NCI-H446 treated with DMSO at 0.1 percent for 48 hours (cell line): ENCODE results near the gene TRIM73.
"Not testable (repeated sequence)": the region's sequence is repeated elsewhere in the genome, so short reads cannot be mapped to it uniquely, and the experiment has no call there.

Experiments used
- DNase-seq: peaks from one replicate; lab custom pipeline; 2025; lab: John Stamatoyannopoulos, UW

The TRIM73 gene

GRCh38 chr7:75395329-75395728 lies at the start of gene TRIM73:
TRIM73 (plus strand) TSS chr7:75395629; CDS start chr7:75398934, 3,305 bp downstream.
- DNase-seq = not testable (repeated sequence)

- DNase-seq = not testable (repeated sequence)
Measured at GRCh38 chr7:75358671-75359541, 36.5 kb upstream of the TRIM73 start.

- not testable (repeated sequence) for DNase-seq
Measured at GRCh38 chr7:75359542-75359848, 35.9 kb upstream of the TRIM73 start.

GRCh38 chr7:75364079-75364478 lies 31.4 kb upstream of the TRIM73 start:
- not testable (repeated sequence) for DNase-seq

GRCh38 chr7:75366643-75367042 lies 28.8 kb upstream of the TRIM73 start:
- not testable (repeated sequence) for DNase-seq

- DNase-seq = not testable (repeated sequence)
Measured at GRCh38 chr7:75367313-75367712, 28.1 kb upstream of the TRIM73 start.

GRCh38 chr7:75374144-75374518 lies 21.3 kb upstream of the TRIM73 start:
- DNase-seq = not testable (repeated sequence)

- DNase-seq = not testable (repeated sequence)
Measured at GRCh38 chr7:75374519-75375317, 20.7 kb upstream of the TRIM73 start.

GRCh38 chr7:75393194-75393593 lies 2.2 kb upstream of the TRIM73 start:
- DNase-seq = not testable (repeated sequence)

GRCh38 chr7:75397865-75398264 lies 2.4 kb downstream of the TRIM73 start:
- not testable (repeated sequence) for DNase-seq

GRCh38 chr7:75398771-75399700 lies 3.6 kb downstream of the TRIM73 start:
- not testable (repeated sequence) for DNase-seq

GRCh38 chr7:75400575-75400974 lies 5.1 kb downstream of the TRIM73 start:
- DNase-seq = not testable (repeated sequence)

GRCh38 chr7:75403455-75404443 lies 8.3 kb downstream of the TRIM73 start:
- not testable (repeated sequence) for DNase-seq

- not testable (repeated sequence) for DNase-seq
Measured at GRCh38 chr7:75404663-75405062, 9.2 kb downstream of the TRIM73 start.

- DNase-seq = not testable (repeated sequence)
Measured at GRCh38 chr7:75409880-75410822, 14.7 kb downstream of the TRIM73 start.

- DNase-seq = not testable (repeated sequence)
Measured at GRCh38 chr7:75410823-75411173, 15.4 kb downstream of the TRIM73 start.

GRCh38 chr7:75414204-75414603 lies 18.8 kb downstream of the TRIM73 start:
- not testable (repeated sequence) for DNase-seq

- DNase-seq = not testable (repeated sequence)
Measured at GRCh38 chr7:75414708-75415427, 19.4 kb downstream of the TRIM73 start.

- not testable (repeated sequence) for DNase-seq
Measured at GRCh38 chr7:75415428-75415817, 20.0 kb downstream of the TRIM73 start.
